Astrocyte of the spinal cord (primary cell): ENCODE data around the gene CACNA1F.
A peak's percentile ranks its signal among the peaks of the same experiment; 100 is the strongest.

Experiments
- DNase-seq: peaks from one replicate; pipeline ENCODE4 v3.0.0; 2011; ENCODE audit warnings: low read depth, low spot score
- H3K4me3 ChIP-seq: 2 replicates; pipeline ENCODE4 v1.5.1; 2011; ENCODE audit warnings: low read depth, mild to moderate bottlenecking, low read length, moderate library complexity
- CTCF ChIP-seq: IDR thresholded peaks from 2 replicates; pipeline ENCODE4 v1.5.1; 2012; ENCODE audit warnings: low read depth, mild to moderate bottlenecking, low read length, inconsistent platforms
- in situ Hi-C: cut with HindIII; loops from 2 replicates; pipeline ENCODE4 v1.10.0; 2017; ENCODE audit warnings: low sequenced_read_pairs

CACNA1F gene

DNA sequence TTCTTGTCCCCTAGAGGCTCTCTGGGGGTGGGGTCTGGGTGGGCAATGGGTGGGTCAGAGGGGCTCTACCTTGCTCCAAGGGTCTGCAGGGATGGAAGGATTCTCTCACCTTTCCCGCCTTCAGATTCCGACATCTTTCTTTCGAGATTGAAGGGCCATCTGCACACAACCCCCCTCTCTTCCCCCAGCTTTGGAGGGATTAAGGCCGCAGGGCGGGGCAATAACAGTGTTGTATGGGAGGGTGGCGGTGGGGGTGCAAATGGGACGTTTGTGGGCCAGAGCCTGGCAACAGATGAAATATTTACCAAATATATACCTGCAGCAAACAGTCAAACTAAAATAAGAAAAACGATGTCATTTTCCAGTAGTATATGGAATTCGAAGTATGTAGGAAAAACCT, at the start of gene CACNA1F:
Gene CACNA1F (minus strand): TSS at position 165 of the 400 bp plus-strand sequence. CDS start 31 bp downstream, at position 134.
- DNase-seq, result no peak
- no peak for TF ChIP-seq CTCF
- in situ Hi-C loops, result no loop called here
- no peak within 1 kb of the TSS for H3K4me3 ChIP-seq

GRCh38 chrX:49282647-49283011, 49.5 kb upstream of the CACNA1F start:
- peak; percentile 7 for DNase-seq
- no peak overlapping the region for H3K4me3 ChIP-seq
- TF ChIP-seq CTCF, result peak; percentile 31
- in situ Hi-C loops, result no loop called here

- H3K4me3 ChIP-seq, result no peak overlapping the region
- no peak for DNase-seq
- TF ChIP-seq CTCF, result no peak
- in situ Hi-C loops, result no loop called here
Observed at GRCh38 chrX:49278081-49278480, 44.9 kb upstream of the CACNA1F start.

GRCh38 chrX:49277535-49277830, 44.3 kb upstream of the CACNA1F start:
- no peak for TF ChIP-seq CTCF
- no peak for DNase-seq
- no peak overlapping the region for H3K4me3 ChIP-seq
- in situ Hi-C loops, result no loop called here

- TF ChIP-seq CTCF, result no peak
- DNase-seq, result no peak
- H3K4me3 ChIP-seq, result no peak overlapping the region
- in situ Hi-C loops, result no loop called here
Observed at GRCh38 chrX:49276671-49277534, 43.8 kb upstream of the CACNA1F start.

GRCh38 chrX:49276207-49276606, 43.1 kb upstream of the CACNA1F start:
- no peak overlapping the region for H3K4me3 ChIP-seq
- in situ Hi-C loops, result no loop called here
- no peak for DNase-seq
- no peak for TF ChIP-seq CTCF
